Mesenchymal stem cell (in vitro differentiated cells and primary cell): ENCODE data around the gene KRT14.

Experiments
- DNase-seq: peaks from one replicate; pipeline ENCODE4 v3.0.0-alpha.2; 2013
- H2AFZ ChIP-seq: one replicate; pipeline ENCODE4 v1.6.1; 2013; ENCODE audit warnings: low read depth, mild to moderate bottlenecking, control low read depth, inconsistent platforms, low read length, moderate library complexity
- H2AK5ac ChIP-seq: 2 replicates; pipeline ENCODE4 v1.6.1; 2013; ENCODE audit warnings: low read length, moderate library complexity, mild to moderate bottlenecking, inconsistent platforms; ENCODE audit not compliant: severe bottlenecking
- H2BK120ac ChIP-seq: one replicate; pipeline ENCODE4 v1.6.1; 2013; ENCODE audit warnings: low read depth, mild to moderate bottlenecking, inconsistent platforms, low read length, moderate library complexity
- H2BK12ac ChIP-seq, 2 experiments: one replicate each; pipeline ENCODE4 v1.6.1; 2013; ENCODE audit warnings: inconsistent platforms in 2 of 2, low read length in 2 of 2, mild to moderate bottlenecking in 2 of 2, moderate library complexity in 2 of 2, control low read depth in 1 of 2
- H2BK15ac ChIP-seq: one replicate; pipeline ENCODE4 v1.6.1; 2013; ENCODE audit warnings: mild to moderate bottlenecking, low read depth, inconsistent platforms; ENCODE audit not compliant: poor library complexity, severe bottlenecking
- H2BK5ac ChIP-seq: 2 replicates; pipeline ENCODE4 v1.6.1; 2013; ENCODE audit warnings: low read depth, mild to moderate bottlenecking, low read length, control low read depth, inconsistent platforms; ENCODE audit not compliant: poor library complexity, severe bottlenecking
- H3K14ac ChIP-seq, 2 experiments: one replicate each; pipeline ENCODE4 v1.6.1; 2013; ENCODE audit warnings: inconsistent platforms in 2 of 2, low read length in 2 of 2, control low read depth in 1 of 2, mild to moderate bottlenecking in 1 of 2, moderate library complexity in 1 of 2
- H3K18ac ChIP-seq, 2 experiments: one replicate each; pipeline ENCODE4 v1.6.1; 2013; ENCODE audit warnings: inconsistent platforms in 2 of 2, low read length in 2 of 2, control low read depth in 1 of 2, low read depth in 1 of 2, mild to moderate bottlenecking in 1 of 2
- H3K23ac ChIP-seq, 2 experiments: one replicate each; pipeline ENCODE4 v1.6.1; 2013; ENCODE audit warnings: inconsistent platforms in 2 of 2, low read length in 2 of 2, mild to moderate bottlenecking in 2 of 2, moderate library complexity in 2 of 2, control low read depth in 1 of 2
- H3K27ac ChIP-seq: 2 replicates; pipeline ENCODE4 v1.5.1; 2013; ENCODE audit warnings: mild to moderate bottlenecking, moderate library complexity, low read length, control low read depth, inconsistent platforms; ENCODE audit not compliant: poor library complexity, severe bottlenecking
- H3K27me3 ChIP-seq, 2 experiments: 2 replicates each; pipeline versions ENCODE4 v1.6.1 to v1.7.0; 2013; ENCODE audit warnings: low read length in 2 of 2, mild to moderate bottlenecking in 2 of 2, moderate library complexity in 2 of 2, control low read depth in 1 of 2, inconsistent platforms in 1 of 2; ENCODE audit not compliant: control insufficient read depth in 1 of 2, insufficient read depth in 1 of 2
- H3K36me3 ChIP-seq, 2 experiments: 2 replicates each; pipeline versions ENCODE4 v1.6.1 to v1.7.0; 2013; ENCODE audit warnings: low read length in 2 of 2, control low read depth in 1 of 2, inconsistent platforms in 1 of 2, low read depth in 1 of 2, mild to moderate bottlenecking in 1 of 2; ENCODE audit not compliant: insufficient read depth in 2 of 2, control insufficient read depth in 1 of 2
- H3K4ac ChIP-seq, 2 experiments: one replicate each; pipeline ENCODE4 v1.6.1; 2013; ENCODE audit warnings: inconsistent platforms in 2 of 2, low read length in 2 of 2, mild to moderate bottlenecking in 2 of 2, moderate library complexity in 2 of 2, control low read depth in 1 of 2, low read depth in 1 of 2
- H3K4me1 ChIP-seq: 2 replicates; pipeline ENCODE4 v1.6.1; 2013; ENCODE audit warnings: low read depth, low read length, control low read depth; ENCODE audit not compliant: control insufficient read depth, insufficient read depth
- H3K4me2 ChIP-seq: 2 replicates; pipeline ENCODE4 v1.6.1; 2013; ENCODE audit warnings: low read length, mild to moderate bottlenecking, inconsistent platforms; ENCODE audit not compliant: poor library complexity, severe bottlenecking
- H3K4me3 ChIP-seq, 2 experiments: 2 replicates each; pipeline versions ENCODE4 v1.5.1 to v1.7.0; 2013; ENCODE audit warnings: low read length in 2 of 2, mild to moderate bottlenecking in 2 of 2, control low read depth in 1 of 2, low read depth in 1 of 2; ENCODE audit not compliant: insufficient read depth in 1 of 2
- H3K79me1 ChIP-seq: replicated peaks from 2 replicates; pipeline ENCODE4 v1.6.1; 2013; ENCODE audit warnings: mild to moderate bottlenecking, control low read depth, low read length, inconsistent platforms; ENCODE audit not compliant: poor library complexity, severe bottlenecking
- H3K9ac ChIP-seq: 2 replicates; pipeline ENCODE4 v1.7.0; 2013; ENCODE audit warnings: mild to moderate bottlenecking, low read length, moderate library complexity
- H3K9me3 ChIP-seq: 2 replicates; pipeline ENCODE4 v1.7.0; 2013; ENCODE audit warnings: mild to moderate bottlenecking, low read length; ENCODE audit not compliant: control insufficient read depth
- H4K8ac ChIP-seq: one replicate; pipeline ENCODE4 v1.6.1; 2013; ENCODE audit warnings: inconsistent platforms, mild to moderate bottlenecking, low read length, moderate library complexity
- H4K91ac ChIP-seq: one replicate; pipeline ENCODE4 v1.6.1; 2013; ENCODE audit warnings: mild to moderate bottlenecking, low read length, inconsistent platforms
- WGBS: methylation state at CpG from one replicate; pipeline ENCODE4 v1.1.7; 2013; ENCODE audit warnings: mixed read lengths; 5-methylcytosine and 5-hydroxymethylcytosine counted together

The KRT14 gene

GRCh38 chr17:41534899-41535546 lies 51.7 kb downstream of the KRT14 start:
- Histone ChIP-seq H3K27me3 (peaks cover 0 to 31% of the 10 kb centered on the region in 2 experiments), H2BK5ac (no peak overlapping the region), H3K23ac (no peak overlapping the region), H3K9ac (no peak overlapping the region), H3K4me1 (peaks cover 35% of the 10 kb centered on the region), H3K9me3 (no peaks in the 10 kb centered on the region), H4K91ac (peak overlapping the region; percentile 35), H2BK120ac (no peak overlapping the region), H3K4me2 (no peak overlapping the region), H4K8ac (no peak overlapping the region), H3K4me3 (no peak overlapping the region), H2BK15ac (peak overlapping the region; percentile 77), H3K36me3 (no peaks in the 10 kb centered on the region), H2BK12ac (peak overlapping the region in 1 of 2 experiments; percentile 19), H2AFZ (no peak overlapping the region), H3K27ac (no peak overlapping the region), H3K18ac (no peak overlapping the region), H3K14ac (no peak overlapping the region), H3K4ac (peak overlapping the region in 1 of 2 experiments; percentile 31), H3K79me1 (no peaks in the 10 kb centered on the region), H2AK5ac (peak overlapping the region; percentile 30)
- WGBS = 88% methylated on average over 7 of the region's 7 CpGs
- DNase-seq = no peak

GRCh38 chr17:41533613-41534012 lies 53.1 kb downstream of the KRT14 start:
- Histone ChIP-seq H3K79me1 (no peaks in the 10 kb centered on the region), H3K18ac (no peak overlapping the region), H2AK5ac (no peak overlapping the region), H2AFZ (no peak overlapping the region), H2BK15ac (peak overlapping the region; percentile 58), H4K91ac (no peak overlapping the region), H3K4ac (no peak overlapping the region), H4K8ac (no peak overlapping the region), H2BK5ac (no peak overlapping the region), H3K4me1 (peaks cover 34% of the 10 kb centered on the region), H3K9ac (no peak overlapping the region), H3K4me2 (no peak overlapping the region), H3K36me3 (no peaks in the 10 kb centered on the region), H3K9me3 (no peaks in the 10 kb centered on the region), H2BK12ac (no peak overlapping the region), H3K4me3 (no peak overlapping the region), H3K23ac (no peak overlapping the region), H2BK120ac (no peak overlapping the region), H3K27me3 (peaks cover 0 to 27% of the 10 kb centered on the region in 2 experiments), H3K27ac (no peak overlapping the region), H3K14ac (no peak overlapping the region)
- DNase-seq = no peak
- 94% methylated on average over 6 of the region's 7 CpGs for WGBS

GRCh38 chr17:41532947-41533570 lies 53.6 kb downstream of the KRT14 start:
- Histone ChIP-seq H3K79me1 (no peaks in the 10 kb centered on the region), H2BK120ac (no peak overlapping the region), H3K23ac (no peak overlapping the region), H3K27me3 (peaks cover 0 to 32% of the 10 kb centered on the region in 2 experiments), H3K9me3 (no peaks in the 10 kb centered on the region), H2BK15ac (peak overlapping the region; percentile 58), H2AK5ac (no peak overlapping the region), H3K4ac (no peak overlapping the region), H3K4me2 (no peak overlapping the region), H3K4me1 (peaks cover 32% of the 10 kb centered on the region), H3K9ac (no peak overlapping the region), H2BK12ac (peak overlapping the region in 1 of 2 experiments; percentile 22), H3K14ac (no peak overlapping the region), H2AFZ (no peak overlapping the region), H3K18ac (no peak overlapping the region), H3K4me3 (no peak overlapping the region), H4K91ac (peak overlapping the region; percentile 40), H3K36me3 (no peaks in the 10 kb centered on the region), H4K8ac (no peak overlapping the region), H3K27ac (no peak overlapping the region), H2BK5ac (no peak overlapping the region)
- no peak for DNase-seq
- 90% methylated on average over 8 of the region's 9 CpGs for WGBS
